GM19467 (cell line): ENCODE results near the gene MED31.
"Not testable (repeated sequence)": the region's sequence is repeated elsewhere in the genome, so short reads cannot be mapped to it uniquely, and the experiment has no call there.

ENCODE experiments used
- ATAC-seq: cut with Tn5 transposase; IDR thresholded peaks from one replicate; pipeline ENCODE4 v1.9.1; 2021; ENCODE audit warnings: mild to moderate bottlenecking, moderate library complexity; ENCODE audit not compliant: unreplicated experiment

The MED31 gene

GRCh38 chr17:6677158-6677831, 25.9 kb upstream of the MED31 start:
- no peak for ATAC-seq

DNA sequence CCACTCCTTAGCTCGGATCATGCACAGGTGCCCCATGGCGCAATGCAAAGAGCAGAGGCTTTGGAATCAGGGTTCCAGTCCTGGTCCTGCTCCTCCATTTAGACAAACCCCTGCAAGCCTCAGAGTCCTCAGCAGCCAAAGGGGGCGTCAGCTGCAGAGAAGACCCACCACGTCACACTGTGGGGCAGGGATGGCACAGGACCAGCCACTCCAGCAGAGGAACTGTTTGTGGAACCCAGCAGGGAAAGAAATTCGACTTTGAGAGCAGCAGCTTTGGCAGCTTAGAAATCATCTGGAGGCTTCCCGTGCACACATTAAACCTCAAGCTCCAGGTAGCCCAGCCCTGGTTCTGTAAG, 25.4 kb upstream of the MED31 start:
- ATAC-seq, result no peak

- no peak for ATAC-seq
These were observed 23.9 kb upstream of the MED31 start for GRCh38 chr17:6675201-6675825.

- ATAC-seq, result no peak
These were observed 23.2 kb upstream of the MED31 start for GRCh38 chr17:6674586-6674985.

DNA sequence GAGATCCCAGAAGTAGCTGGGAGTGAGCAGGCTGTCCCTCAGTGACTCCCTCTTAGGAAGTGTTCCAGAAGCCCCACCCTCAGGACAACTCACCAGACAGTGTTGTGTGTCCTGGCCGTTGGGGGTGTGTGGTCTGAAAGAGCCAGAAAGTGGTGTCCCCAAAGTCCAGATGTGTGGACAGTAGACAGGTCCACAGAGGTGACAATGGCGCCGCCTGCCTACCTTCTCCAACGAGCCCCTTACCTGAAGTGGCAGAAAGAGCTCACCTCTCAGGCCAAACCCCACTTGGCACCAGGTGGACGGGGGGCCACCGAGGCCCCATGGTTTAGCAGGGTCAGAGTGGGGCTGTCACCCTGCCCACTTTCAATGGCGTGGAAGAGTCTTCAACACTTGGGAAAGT, 20.0 kb upstream of the MED31 start:
- ATAC-seq, result no peak

GRCh38 chr17:6670999-6671398, 19.6 kb upstream of the MED31 start:
- no peak for ATAC-seq

GRCh38 chr17:6670571-6670970, 19.2 kb upstream of the MED31 start:
- no peak for ATAC-seq

DNA sequence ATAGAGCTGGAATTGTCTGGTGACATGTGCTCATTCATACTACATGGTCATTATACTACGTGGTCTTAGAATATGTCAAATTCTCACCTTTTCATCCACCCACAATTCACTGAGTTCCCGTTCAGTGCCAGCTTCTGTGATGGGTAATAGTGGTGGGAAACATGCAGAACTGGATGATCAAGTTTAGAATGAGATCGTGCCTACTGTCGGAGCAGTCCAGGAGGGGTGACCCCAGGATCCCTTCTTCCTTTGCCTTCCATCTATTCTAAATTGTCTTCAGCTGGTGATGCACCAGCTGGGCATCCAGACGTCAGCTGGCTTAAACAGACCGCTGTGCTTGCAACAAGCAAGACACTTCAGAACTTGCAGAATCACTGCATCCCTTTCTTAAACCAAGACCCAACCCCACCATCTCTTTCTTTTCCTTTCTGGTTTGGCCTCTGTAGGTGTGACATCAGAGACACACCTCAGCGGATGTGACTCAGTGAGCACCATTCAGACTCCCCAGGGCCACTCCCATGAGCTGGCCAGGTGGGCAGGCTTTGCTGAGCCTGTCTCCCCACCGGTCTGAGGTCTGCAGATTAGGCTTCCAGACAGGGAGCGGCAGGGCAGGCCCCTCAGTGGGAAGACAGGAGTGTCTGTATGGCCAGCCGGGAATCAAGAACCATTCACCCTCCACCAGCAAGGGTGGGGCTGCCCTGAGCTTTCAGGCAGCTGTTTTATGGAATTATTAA, 18.2 kb upstream of the MED31 start:
- no peak for ATAC-seq

GRCh38 chr17:6668727-6669425, 17.5 kb upstream of the MED31 start:
- no peak for ATAC-seq

GRCh38 chr17:6668219-6668618, 16.8 kb upstream of the MED31 start:
- no peak for ATAC-seq

DNA sequence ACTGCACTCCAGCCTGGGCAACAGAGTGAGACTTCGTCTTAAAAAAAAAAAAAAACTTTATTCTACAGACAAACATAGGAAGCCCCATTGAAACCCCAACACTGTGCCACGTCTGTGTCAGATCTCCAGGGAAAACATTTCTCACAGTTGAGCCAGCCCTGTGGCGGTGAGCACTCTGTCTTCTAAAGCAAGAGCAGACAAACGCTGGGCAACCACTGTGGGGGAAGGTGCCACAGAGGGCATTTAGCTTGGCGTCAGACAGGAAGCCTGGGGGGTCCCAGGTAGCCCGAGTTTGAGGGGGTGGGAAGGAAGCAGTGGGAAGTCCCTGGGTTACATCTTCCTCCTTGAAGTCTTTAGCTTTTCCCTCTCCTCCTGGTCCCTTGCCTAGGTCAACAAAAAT, 16.1 kb upstream of the MED31 start:
- ATAC-seq, result no peak

- no peak for ATAC-seq
These were observed 15.2 kb upstream of the MED31 start for GRCh38 chr17:6666557-6666956.

DNA sequence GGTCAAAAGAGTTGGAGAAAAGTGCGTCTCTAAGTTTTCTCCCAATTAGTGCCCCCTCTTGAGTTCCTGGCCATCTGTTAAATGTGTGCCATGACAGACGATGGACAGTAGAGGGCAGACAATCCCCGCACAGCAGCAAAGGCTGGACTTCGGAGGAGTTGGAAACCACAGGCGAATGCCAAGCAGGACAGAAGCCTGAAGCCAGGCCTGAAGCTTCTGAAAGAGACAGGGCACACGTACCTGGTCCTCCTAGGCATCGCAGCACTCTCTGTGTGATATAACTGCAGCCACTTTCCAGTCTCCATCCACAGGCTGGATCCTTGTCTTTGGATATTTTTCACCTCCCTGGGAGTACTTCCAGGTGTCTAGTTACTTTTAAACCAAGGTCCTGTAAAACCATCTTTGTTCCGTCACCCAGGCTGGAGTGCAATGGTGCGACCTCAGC, 14.7 kb upstream of the MED31 start:
- ATAC-seq, result no peak

DNA sequence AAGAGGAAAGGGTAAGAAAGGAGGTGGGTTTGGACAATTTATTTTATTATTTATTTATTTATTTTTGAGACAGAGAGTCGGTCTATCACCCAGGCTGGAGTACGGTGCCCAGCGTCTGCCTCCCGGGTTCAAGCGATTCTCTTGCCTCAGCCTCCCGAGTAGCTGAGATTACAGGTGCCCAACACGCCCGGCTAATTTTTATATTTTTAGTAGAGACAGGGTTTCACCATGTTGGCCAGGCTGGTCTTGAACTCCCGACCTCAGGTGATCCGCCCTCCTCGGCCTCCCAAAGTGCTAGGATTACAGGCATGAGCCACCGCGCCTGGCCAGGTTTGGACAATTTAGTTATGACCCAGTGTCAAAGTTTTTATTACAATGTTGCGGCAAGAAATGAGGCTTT, 11.8 kb upstream of the MED31 start:
- not testable (repeated sequence) for ATAC-seq

- ATAC-seq, result no peak
These were observed 10.1 kb upstream of the MED31 start for GRCh38 chr17:6661464-6661848.

DNA sequence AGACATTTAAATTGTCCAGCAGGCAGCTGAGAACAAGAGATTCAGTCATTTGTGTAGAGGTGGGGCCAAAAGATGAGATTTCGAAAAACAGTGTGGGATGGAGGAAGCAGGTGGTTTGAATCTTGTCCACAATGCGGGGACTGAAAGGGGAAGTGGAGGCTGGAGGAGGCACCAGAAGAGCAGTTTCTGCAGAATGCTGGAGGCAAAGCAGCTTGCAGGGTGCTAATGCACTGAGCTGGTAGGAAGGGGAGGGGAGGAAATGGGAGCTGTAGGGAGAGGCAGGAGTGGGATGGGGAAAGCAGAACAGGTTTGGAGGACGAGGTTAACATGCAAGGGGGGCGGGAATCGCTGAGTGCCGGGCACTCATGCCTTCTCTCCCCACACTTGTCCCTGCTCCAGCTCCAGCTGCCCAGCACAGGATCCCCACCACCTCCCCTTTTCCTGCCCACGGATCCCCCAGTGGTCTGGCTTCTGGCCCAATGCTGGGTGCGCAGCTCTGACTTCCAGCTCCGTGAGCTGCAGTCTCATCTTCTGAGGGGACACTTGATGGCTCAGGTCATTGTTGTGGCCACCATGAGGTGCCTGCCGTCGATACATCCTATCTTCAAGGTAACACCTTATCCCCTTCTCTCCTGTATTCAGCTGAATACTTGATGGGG, 9.5 kb upstream of the MED31 start:
- ATAC-seq, result peak; percentile 55

GRCh38 chr17:6660101-6660500, 8.7 kb upstream of the MED31 start:
- ATAC-seq, result no peak

GRCh38 chr17:6658411-6658810, 7.0 kb upstream of the MED31 start:
- ATAC-seq, result not testable (repeated sequence)

GRCh38 chr17:6657633-6658287, 6.4 kb upstream of the MED31 start:
- no peak for ATAC-seq

GRCh38 chr17:6656797-6657632, 5.6 kb upstream of the MED31 start:
- not testable (repeated sequence) for ATAC-seq
